Endodermal cell (in vitro differentiated cells): ENCODE data around the gene GORAB. TPM values are rescaled to one million over a fixed set of nuclear protein-coding genes. Genes with fewer than 3 reads are reported as not detected.

ENCODE experiments used
- DNase-seq: peaks from one replicate; pipeline ENCODE4 v3.0.0-alpha.2; 2017
- H3K27ac ChIP-seq: 2 replicates; pipeline ENCODE4 v1.5.1; 2013; ENCODE audit warnings: mild to moderate bottlenecking, low read depth, low read length, moderate library complexity
- H3K27me3 ChIP-seq: 2 replicates; pipeline ENCODE4 v1.6.1; 2013; ENCODE audit warnings: mild to moderate bottlenecking, low read length, moderate library complexity; ENCODE audit not compliant: insufficient read depth, control insufficient read depth, poor library complexity, severe bottlenecking
- H3K36me3 ChIP-seq: 2 replicates; pipeline ENCODE4 v1.7.0; 2013; ENCODE audit warnings: mild to moderate bottlenecking, low read length, moderate library complexity; ENCODE audit not compliant: control insufficient read depth, insufficient read depth
- H3K4me1 ChIP-seq: one replicate; pipeline ENCODE4 v1.7.0; 2013; ENCODE audit warnings: low read length; ENCODE audit not compliant: control insufficient read depth, insufficient read depth
- H3K4me3 ChIP-seq: 2 replicates; pipeline ENCODE4 v1.5.1; 2013; ENCODE audit warnings: mild to moderate bottlenecking, low read length, moderate library complexity
- H3K9ac ChIP-seq: 2 replicates; pipeline ENCODE4 v1.6.1; 2013; ENCODE audit warnings: mild to moderate bottlenecking, low read length, moderate library complexity; ENCODE audit not compliant: poor library complexity, severe bottlenecking; ENCODE audit errors: extremely low read depth
- H3K9me3 ChIP-seq: 2 replicates; pipeline ENCODE4 v1.6.1; 2013; ENCODE audit warnings: mild to moderate bottlenecking, low read length, moderate library complexity; ENCODE audit not compliant: control insufficient read depth
- H3K27ac Mint-ChIP-seq: 2 replicates; pipeline ENCODE4 v1.8.0; 2020; ENCODE audit warnings: mixed read lengths
- H3K27me3 Mint-ChIP-seq: 2 replicates; pipeline ENCODE4 v1.8.0; 2021; ENCODE audit warnings: mild to moderate bottlenecking, mixed read lengths; ENCODE audit not compliant: insufficient read depth
- H3K36me3 Mint-ChIP-seq: 2 replicates; pipeline ENCODE4 v1.8.0; 2020; ENCODE audit warnings: low read depth, mixed read lengths
- H3K4me1 Mint-ChIP-seq: 2 replicates; pipeline ENCODE4 v1.8.0; 2020; ENCODE audit warnings: mixed read lengths
- H3K4me3 Mint-ChIP-seq: 2 replicates; pipeline ENCODE4 v1.8.0; 2020; ENCODE audit warnings: mild to moderate bottlenecking, moderate library complexity, mixed read lengths
- H3K9me3 Mint-ChIP-seq: 2 replicates; pipeline ENCODE4 v1.8.0; 2020; ENCODE audit warnings: mild to moderate bottlenecking, mixed read lengths
- CTCF ChIP-seq: fragments of 200-600 bp; sonication (generic); conservative IDR thresholded peaks from 2 replicates; pipeline ENCODE4 v1.5.0; 2021; ENCODE audit warnings: antibody characterized with exemption, mild to moderate bottlenecking
- WGBS, 2 experiments: methylation state at CpG; one replicate each; pipeline versions ENCODE4 v1.1.5 to v1.1.7; 2013; ENCODE audit warnings: missing lambda C conversion rate in 2 of 2, mixed read lengths in 1 of 2; ENCODE audit not compliant: insufficient coverage in 1 of 2, insufficient read length in 1 of 2; 5-methylcytosine and 5-hydroxymethylcytosine counted together
- total RNA-seq, 2 donors: library from RNA; stranded (reverse); fragmentation: NEBNext Ultra II Directional in 1 of 2; extraction: Animal tissue kit (Norgen Biotek cat#: 25700) in 1 of 2; gene quantifications; 2 replicates in 1 of 2; 3 replicates in 1 of 2; pipeline ENCODE4 v1.2.1, GENCODE V29; 2021

Gene GORAB
- total RNA-seq, 2 donors from 2014 or later = 10.0 to 15.9 TPM

- H3K27ac ChIP-seq = no peak overlapping the region
- Mint-ChIP-seq H3K27me3 (peaks cover 28% of the 10 kb centered on the region), H3K36me3 (no peaks in the 10 kb centered on the region), H3K9me3 (no peaks in the 10 kb centered on the region), H3K4me3 (no peak overlapping the region), H3K4me1 (peaks cover 20% of the 10 kb centered on the region), H3K27ac (no peak overlapping the region)
- no peaks in the 10 kb centered on the region for H3K9me3 ChIP-seq
- peaks cover 11% of the 10 kb centered on the region for H3K27me3 ChIP-seq
- H3K4me1 ChIP-seq = no peaks in the 10 kb centered on the region
- no peak overlapping the region for H3K4me3 ChIP-seq
- no peak for DNase-seq
- WGBS, 2 experiments = 46 to 51% methylated on average over 8 to 11 of the region's 11 CpGs
- no peak for TF ChIP-seq CTCF
- no peaks in the 10 kb centered on the region for H3K36me3 ChIP-seq
- H3K9ac ChIP-seq = no peak overlapping the region
Measured at GRCh38 chr1:170586321-170587252, 54.6 kb downstream of the GORAB start.

DNA sequence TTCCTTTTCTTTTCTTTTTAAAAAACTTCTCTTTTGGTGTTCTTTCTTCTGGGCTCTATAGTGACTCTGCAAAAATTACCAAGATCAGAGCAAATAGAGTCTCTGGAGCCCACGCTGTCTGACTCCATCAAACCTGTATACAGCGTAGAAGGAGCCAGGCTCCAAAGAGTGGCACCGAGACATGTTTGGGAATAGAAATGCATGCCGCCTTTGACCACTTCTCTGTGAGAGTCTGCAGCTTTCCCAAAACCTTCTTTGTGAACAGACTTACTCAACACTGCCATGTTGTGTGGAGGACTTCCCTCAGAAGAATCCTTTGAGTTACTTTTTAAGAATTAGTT lies 55.3 kb downstream of the GORAB start:
- Histone ChIP-seq H3K4me1 (no peaks in the 10 kb centered on the region), H3K9ac (no peak overlapping the region), H3K27ac (no peak overlapping the region), H3K9me3 (no peaks in the 10 kb centered on the region), H3K36me3 (no peaks in the 10 kb centered on the region), H3K27me3 (peaks cover 11% of the 10 kb centered on the region), H3K4me3 (no peak overlapping the region)
- no peak for DNase-seq
- Mint-ChIP-seq H3K4me3 (no peak overlapping the region), H3K9me3 (no peaks in the 10 kb centered on the region), H3K27me3 (peaks cover 28% of the 10 kb centered on the region), H3K4me1 (peaks cover 21% of the 10 kb centered on the region), H3K36me3 (no peaks in the 10 kb centered on the region), H3K27ac (no peak overlapping the region)
- WGBS, 2 experiments = 80 to 90% methylated on average over 2 to 4 of the region's 4 CpGs
- TF ChIP-seq CTCF = no peak

- H3K27ac ChIP-seq = no peak overlapping the region
- H3K4me1 ChIP-seq = no peaks in the 10 kb centered on the region
- no peak for TF ChIP-seq CTCF
- no peaks in the 10 kb centered on the region for H3K36me3 ChIP-seq
- H3K36me3 Mint-ChIP-seq = no peaks in the 10 kb centered on the region
- no peak overlapping the region for H3K27ac Mint-ChIP-seq
- no peaks in the 10 kb centered on the region for H3K9me3 ChIP-seq
- no peak overlapping the region for H3K4me3 ChIP-seq
- H3K27me3 ChIP-seq = peaks cover 11% of the 10 kb centered on the region
- no peak overlapping the region for H3K4me3 Mint-ChIP-seq
- WGBS, 2 experiments = 85 to 89% methylated on average over 11 to 13 of the region's 13 CpGs
- peaks cover 25% of the 10 kb centered on the region for H3K27me3 Mint-ChIP-seq
- peaks cover 16% of the 10 kb centered on the region for H3K4me1 Mint-ChIP-seq
- H3K9ac ChIP-seq = no peak overlapping the region
- no peak for DNase-seq
- H3K9me3 Mint-ChIP-seq = no peaks in the 10 kb centered on the region
Measured at GRCh38 chr1:170590921-170591705, 59.1 kb downstream of the GORAB start.
